Heart left ventricle (tissue), 13 donors: ENCODE measurements around the gene C17orf75.

Source experiments
- CTCF ChIP-seq, 12 donors: fragments of 200-600 bp; sonication (generic) in 4 of 12; IDR thresholded peaks; one replicate each; pipeline versions ENCODE4 v1.5.0 to v1.8.0; 2018 to 2022; ENCODE audit warnings: antibody characterized with exemption in 12 of 12, mild to moderate bottlenecking in 5 of 12
- POLR2A ChIP-seq, 2 donors: fragments of 450-650 bp; IDR thresholded peaks; one replicate each; pipeline ENCODE4 v1.6.1; 2017; ENCODE audit warnings: antibody characterized with exemption in 2 of 2, mild to moderate bottlenecking in 2 of 2, moderate library complexity in 2 of 2
- donor health status: ischemic (EF 13 %, LVEDD 7.1; RV severe dilation, severe dysfunction).
- donor health status: DM: no; HTN: yes; CAD: no.
- donor health status: DM: no; HTN: no; CAD: no.
- donor health status: ischemic (EF 25% LVEDD 6.9; RV normal size, moderate dysfunction).
- donor health status: ischemic (EF 25% LVEDD 5.7; RV mildly dilated, moderate dysfunction).
- donor health status: ischemic (EF 35%, LVEDD 5.7; RV mildly dilated, moderate dysfunction).
- donor health status: nonischemic (EF 11% LVEDD 7.7; RV severe dilation, severe dysfunction).
- donor health status: DM: yes; HTN: yes; CAD: no.
- donor health status: PGD.
- donor health status: ischemic (EF 29% LVEDD 5.4; RV normal size, mild dysfunction).
- donor health status: nonischemic (EF 23%, LVEDD 6.1; RV moderate dilation, normal function).

DNA sequence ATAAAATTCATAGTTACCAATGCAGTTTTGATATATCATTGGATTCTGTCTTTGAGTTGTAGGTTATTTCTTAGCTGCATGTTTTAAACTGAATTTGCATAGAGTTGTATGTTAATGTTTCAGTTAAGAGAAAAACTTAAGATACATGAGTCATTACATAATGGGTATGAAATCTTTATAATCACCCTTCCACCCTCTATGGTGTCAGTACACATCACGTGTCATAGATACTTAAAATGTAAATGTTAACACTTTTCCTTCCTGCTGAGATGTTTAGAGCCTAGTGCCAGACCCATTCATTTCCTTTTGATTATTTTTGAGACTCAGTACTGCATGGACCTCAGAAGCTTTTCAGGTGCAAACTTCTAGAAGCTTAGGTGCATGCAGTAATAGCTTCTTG, 28.5 kb upstream of the C17orf75 start:
- TF ChIP-seq POLR2A (IDR thresholded peaks at IDR 0.05) (no peak), CTCF (IDR thresholded peaks at IDR 0.05) (no peak)
